Colonic mucosa (tissue), 4 donors: ENCODE results near the gene KIF2B. TPM values are rescaled to one million over a fixed set of nuclear protein-coding genes. Genes with fewer than 3 reads are reported as not detected.

Source experiments
- DNase-seq: peaks from one replicate; pipeline ENCODE4 v3.0.0-alpha.2; 2020
- H3K27ac ChIP-seq: fragments of 200-600 bp; one replicate; pipeline ENCODE4 v1.8.0; 2021
- H3K27me3 ChIP-seq: fragments of 200-600 bp; one replicate; pipeline ENCODE4 v1.8.0; 2021
- H3K36me3 ChIP-seq: fragments of 200-600 bp; one replicate; pipeline ENCODE4 v1.8.0; 2021
- H3K4me1 ChIP-seq: fragments of 200-600 bp; one replicate; pipeline ENCODE4 v1.8.0; 2021; ENCODE audit warnings: mild to moderate bottlenecking
- H3K4me3 ChIP-seq: fragments of 200-600 bp; one replicate; pipeline ENCODE4 v1.8.0; 2021
- H3K9ac ChIP-seq, 2 donors: one replicate each; pipeline ENCODE4 v1.7.0; 2013; ENCODE audit warnings: control low read depth in 2 of 2, low read depth in 2 of 2, low read length in 2 of 2
- H3K9me3 ChIP-seq: fragments of 200-600 bp; one replicate; pipeline ENCODE4 v1.8.0; 2021
- CTCF ChIP-seq: fragments of 200-600 bp; IDR thresholded peaks from one replicate; pipeline ENCODE4 v1.8.0; 2022; ENCODE audit warnings: antibody characterized with exemption, mild to moderate bottlenecking
- intact Hi-C: fragments of 100-400 bp; cut with DNase I; formaldehyde crosslinking; loops from one replicate; pipeline ENCODE4 v1.14.1; 2022
- total RNA-seq, 2 donors: library from RNA; stranded (reverse); fragmentation: NEBNext Ultra II Directional in 1 of 2; extraction: Animal tissue kit (Norgen Biotek cat#: 25700) in 1 of 2; gene quantifications; one replicate each; pipeline ENCODE4 v1.2.1, GENCODE V29; 2021
- donor health status: healthy.
- donor health status: DM: no; HTN: no; CAD: no.
- donor health status: DM: no; HTN: no; CAD: no.

Gene KIF2B
- not detected for total RNA-seq

GRCh38 chr17:53822764-53823163 is at the start of gene KIF2B:
Gene KIF2B, plus strand, starts transcription at chr17:53822927. Its CDS starts 107 bp downstream, at chr17:53823034.
- no peak within 1 kb of the TSS for H3K27ac ChIP-seq
- no peaks in the 10 kb centered on the region for H3K9me3 ChIP-seq
- intact Hi-C loops = no loop called here
- H3K9ac ChIP-seq = no peak within 1 kb of the TSS
- no peak for DNase-seq
- H3K36me3 ChIP-seq = no peaks in the 10 kb centered on the region
- H3K27me3 ChIP-seq = no peaks in the 10 kb centered on the region
- no peaks in the 10 kb centered on the region for H3K4me1 ChIP-seq
- no peak for TF ChIP-seq CTCF
- no peak within 1 kb of the TSS for H3K4me3 ChIP-seq

GRCh38 chr17:53780320-53780719 is 42.4 kb upstream of the KIF2B start:
- H3K36me3 ChIP-seq = no peaks in the 10 kb centered on the region
- H3K9ac ChIP-seq = no peak overlapping the region
- DNase-seq = no peak
- H3K27ac ChIP-seq = no peak overlapping the region
- H3K4me3 ChIP-seq = no peak overlapping the region
- intact Hi-C loops = no loop called here
- no peaks in the 10 kb centered on the region for H3K4me1 ChIP-seq
- TF ChIP-seq CTCF = no peak
- H3K27me3 ChIP-seq = no peaks in the 10 kb centered on the region
- no peaks in the 10 kb centered on the region for H3K9me3 ChIP-seq

GRCh38 chr17:53791551-53791950 is 31.2 kb upstream of the KIF2B start:
- no peaks in the 10 kb centered on the region for H3K36me3 ChIP-seq
- intact Hi-C loops = no loop called here
- no peaks in the 10 kb centered on the region for H3K4me1 ChIP-seq
- no peaks in the 10 kb centered on the region for H3K9me3 ChIP-seq
- no peaks in the 10 kb centered on the region for H3K27me3 ChIP-seq
- no peak for TF ChIP-seq CTCF
- no peak overlapping the region for H3K9ac ChIP-seq
- no peak for DNase-seq
- no peak overlapping the region for H3K27ac ChIP-seq
- H3K4me3 ChIP-seq = no peak overlapping the region

- Histone ChIP-seq H3K4me1 (no peaks in the 10 kb centered on the region), H3K4me3 (no peak overlapping the region), H3K9me3 (no peaks in the 10 kb centered on the region), H3K36me3 (no peaks in the 10 kb centered on the region), H3K27me3 (no peaks in the 10 kb centered on the region), H3K9ac (no peak overlapping the region), H3K27ac (no peak overlapping the region)
- intact Hi-C loops = no loop called here
- no peak for DNase-seq
- no peak for TF ChIP-seq CTCF
Observed at GRCh38 chr17:53792451-53792850, 30.3 kb upstream of the KIF2B start.

GRCh38 chr17:53792997-53793396 is 29.7 kb upstream of the KIF2B start:
- Histone ChIP-seq H3K4me1 (no peaks in the 10 kb centered on the region), H3K36me3 (no peaks in the 10 kb centered on the region), H3K9ac (no peak overlapping the region), H3K27ac (no peak overlapping the region), H3K27me3 (no peaks in the 10 kb centered on the region), H3K4me3 (no peak overlapping the region), H3K9me3 (no peaks in the 10 kb centered on the region)
- intact Hi-C loops = no loop called here
- TF ChIP-seq CTCF = no peak
- DNase-seq = no peak

GRCh38 chr17:53794875-53795274 is 27.9 kb upstream of the KIF2B start:
- DNase-seq = no peak
- intact Hi-C loops = no loop called here
- no peaks in the 10 kb centered on the region for H3K4me1 ChIP-seq
- TF ChIP-seq CTCF = no peak
- no peak overlapping the region for H3K9ac ChIP-seq
- H3K36me3 ChIP-seq = no peaks in the 10 kb centered on the region
- no peak overlapping the region for H3K27ac ChIP-seq
- H3K4me3 ChIP-seq = no peak overlapping the region
- H3K9me3 ChIP-seq = no peaks in the 10 kb centered on the region
- no peaks in the 10 kb centered on the region for H3K27me3 ChIP-seq
